A673 (cell line): ENCODE data around the gene WNT2B. TPM values are rescaled to one million over a fixed set of nuclear protein-coding genes. Genes with fewer than 3 reads are reported as not detected.
A peak's percentile ranks its signal among the peaks of the same experiment; 100 is the strongest.

Source experiments
- BruUV-seq: library from RNA; stranded (reverse); fragments of 400-500 nt; replicated peaks from 2 replicates; lab custom pipeline; 2021; lab: Mats Ljungman, UMichigan
- CTCF ChIA-PET: fragments of 300-600 bp; sonication (Branson Sonifier 250); formaldehyde crosslinking; loops from one replicate; lab custom pipeline; 2022; ENCODE audit warnings: antibody characterized with exemption; lab: Charles Lee
- POLR2A ChIA-PET: fragments of 300-600 bp; sonication (Branson Sonifier 250); formaldehyde crosslinking; loops from one replicate; lab custom pipeline; 2022; ENCODE audit warnings: antibody characterized with exemption; ENCODE audit not compliant: low non-redundant PET; lab: Charles Lee
- DNase-seq: peaks from one replicate; pipeline ENCODE4 v3.0.0-alpha.2; 2015; ENCODE audit warnings: low spot score
- H3K27ac ChIP-seq: fragments of 200-600 bp; sonication (generic); 2 replicates; pipeline ENCODE4 v1.5.1; 2016; ENCODE audit warnings: mixed run types, low read depth, mild to moderate bottlenecking, mixed read lengths, antibody characterized with exemption, low read length; ENCODE audit not compliant: poor library complexity, severe bottlenecking
- H3K27me3 ChIP-seq: fragments of 200-600 bp; sonication (generic); replicated peaks from 2 replicates; pipeline ENCODE4 v1.6.1; 2017; ENCODE audit warnings: mixed run types, low read depth, mild to moderate bottlenecking, mixed read lengths, antibody characterized with exemption, low read length; ENCODE audit not compliant: insufficient read depth, poor library complexity
- H3K36me3 ChIP-seq: fragments of 200-600 bp; sonication (generic); 2 replicates; pipeline ENCODE4 v1.6.1; 2016; ENCODE audit warnings: mixed run types, mild to moderate bottlenecking, mixed read lengths, antibody characterized with exemption, low read length; ENCODE audit not compliant: insufficient read depth, poor library complexity, severe bottlenecking
- H3K4me1 ChIP-seq: fragments of 200-600 bp; sonication (generic); 2 replicates; pipeline ENCODE4 v1.6.1; 2017; ENCODE audit warnings: mixed run types, mild to moderate bottlenecking, mixed read lengths, antibody characterized with exemption, low read length; ENCODE audit not compliant: insufficient read depth, poor library complexity, severe bottlenecking
- H3K4me3 ChIP-seq: fragments of 200-600 bp; sonication (generic); 2 replicates; pipeline ENCODE4 v1.5.1; 2016; ENCODE audit warnings: low read depth, mixed run types, mild to moderate bottlenecking, mixed read lengths, low read length; ENCODE audit not compliant: poor library complexity, severe bottlenecking
- H3K9me3 ChIP-seq: fragments of 200-600 bp; sonication (generic); 2 replicates; pipeline ENCODE4 v1.6.1; 2016; ENCODE audit warnings: mixed run types, low read depth, mild to moderate bottlenecking, mixed read lengths, antibody characterized with exemption, low read length; ENCODE audit not compliant: poor library complexity, severe bottlenecking
- CTCF ChIP-seq: fragments of 300-800, 200-600 bp; sonication (generic); conservative IDR thresholded peaks from 2 replicates; pipeline ENCODE4 v1.5.1; 2017; ENCODE audit warnings: low read depth, mild to moderate bottlenecking, antibody characterized with exemption, low read length, moderate library complexity, mixed read lengths
- EZH2 ChIP-seq: fragments of 200-600 bp; sonication (generic); IDR thresholded peaks from 2 replicates; pipeline ENCODE4 v1.6.1; 2017; ENCODE audit warnings: borderline replicate concordance, low read depth, mild to moderate bottlenecking, mixed read lengths, antibody characterized with exemption, low read length; ENCODE audit not compliant: poor library complexity, severe bottlenecking
- intact Hi-C: fragments of 100-400 bp; cut with micrococcal nuclease; formaldehyde crosslinking; loops from one replicate; pipeline ENCODE4 v1.10.0; 2022; ENCODE audit not compliant: unreplicated experiment
- total RNA-seq: library from RNA; stranded (reverse); gene quantifications from 2 replicates; pipeline ENCODE4 v1.2.3, GENCODE V29; 2021

Gene WNT2B
- total RNA-seq, 1 experiment from 2014 or later, result 0.32 TPM

- Histone ChIP-seq H3K27me3 (peaks cover 19% of the 10 kb centered on the region), H3K27ac (no peak overlapping the region), H3K36me3 (no peaks in the 10 kb centered on the region), H3K9me3 (no peaks in the 10 kb centered on the region), H3K4me3 (peak overlapping the region; percentile 50), H3K4me1 (peaks cover 10% of the 10 kb centered on the region)
- ChIA-PET CTCF (no interaction called here), POLR2A (no interaction called here)
- no peak for DNase-seq
- intact Hi-C loops, result no loop called here
- no TSS peak for BruUV-seq
- TF ChIP-seq EZH2 (no peak), CTCF (no peak)
These were observed 1.4 kb upstream of the WNT2B start for GRCh38 chr1:112507336-112507735.

- no peak for TF ChIP-seq EZH2
- TF ChIP-seq CTCF, result no peak
- BruUV-seq, result no TSS peak
- CTCF ChIA-PET, result interaction anchor here (0.6 kb wide), 1 partner anchor 197 kb away, joined by 7 read pairs; no protein-coding TSS in a partner anchor
- peaks cover 19% of the 10 kb centered on the region for H3K27me3 ChIP-seq
- POLR2A ChIA-PET, result no interaction called here
- peak overlapping the region; percentile 50 for H3K4me3 ChIP-seq
- no peak overlapping the region for H3K27ac ChIP-seq
- H3K4me1 ChIP-seq, result peaks cover 10% of the 10 kb centered on the region
- DNase-seq, result peak; percentile 54
- intact Hi-C loops, result no loop called here
- H3K36me3 ChIP-seq, result no peaks in the 10 kb centered on the region
- H3K9me3 ChIP-seq, result no peaks in the 10 kb centered on the region
These were observed 866 bp upstream of the WNT2B start for GRCh38 chr1:112507921-112508277.

GRCh38 chr1:112509005-112509659 is 367 bp downstream of the WNT2B start:
- H3K9me3 ChIP-seq, result no peaks in the 10 kb centered on the region
- no peaks in the 10 kb centered on the region for H3K36me3 ChIP-seq
- CTCF ChIA-PET, result interaction anchor here (1.0 kb wide), 1 partner anchor 14 kb away, joined by 3 read pairs; no protein-coding TSS in a partner anchor
- POLR2A ChIA-PET, result no interaction called here
- no TSS peak for BruUV-seq
- intact Hi-C loops, result no loop called here
- peak overlapping the region; percentile 50 for H3K4me3 ChIP-seq
- H3K4me1 ChIP-seq, result peaks cover 10% of the 10 kb centered on the region
- no peak overlapping the region for H3K27ac ChIP-seq
- peaks cover 19% of the 10 kb centered on the region for H3K27me3 ChIP-seq
- TF ChIP-seq EZH2 (peak; percentile 10), CTCF (no peak)
- no peak for DNase-seq
